Progenitor cell of endocrine pancreas (in vitro differentiated cells): ENCODE measurements around the gene CIC. TPM values are rescaled to one million over a fixed set of nuclear protein-coding genes. Genes with fewer than 3 reads are reported as not detected.

ENCODE experiments used
- DNase-seq: peaks from one replicate; pipeline ENCODE4 v3.0.0; 2021; ENCODE audit warnings: low spot score; ENCODE audit not compliant: unreplicated experiment
- H3K27ac Mint-ChIP-seq: 2 replicates; pipeline ENCODE4 v1.8.0; 2021; ENCODE audit warnings: mild to moderate bottlenecking, moderate library complexity, mixed read lengths
- H3K27me3 Mint-ChIP-seq: 2 replicates; pipeline ENCODE4 v1.8.0; 2021; ENCODE audit warnings: mixed read lengths
- H3K36me3 Mint-ChIP-seq: 2 replicates; pipeline ENCODE4 v1.8.0; 2022; ENCODE audit warnings: mixed read lengths; ENCODE audit not compliant: insufficient read depth
- H3K4me1 Mint-ChIP-seq: 2 replicates; pipeline ENCODE4 v1.8.0; 2021; ENCODE audit warnings: low read depth, mixed read lengths
- H3K4me3 Mint-ChIP-seq: 2 replicates; pipeline ENCODE4 v1.8.0; 2021; ENCODE audit warnings: low read depth, mild to moderate bottlenecking, moderate library complexity, mixed read lengths
- H3K9me3 Mint-ChIP-seq: 2 replicates; pipeline ENCODE4 v1.8.0; 2021; ENCODE audit warnings: low read depth, mixed read lengths
- CTCF ChIP-seq: fragments of 200-600 bp; sonication (generic); IDR thresholded peaks from one replicate; pipeline ENCODE4 v1.5.0; 2021; ENCODE audit warnings: antibody characterized with exemption, mild to moderate bottlenecking; ENCODE audit not compliant: unreplicated experiment
- total RNA-seq: library from RNA; stranded (reverse); gene quantifications from 2 replicates; pipeline ENCODE4 v1.2.1, GENCODE V29; 2021

Gene CIC
- total RNA-seq, 1 donor from 2014 or later = 86.0 TPM

- no peak for DNase-seq
- H3K9me3 Mint-ChIP-seq = no peaks in the 10 kb centered on the region
- H3K4me1 Mint-ChIP-seq = peaks cover 39% of the 10 kb centered on the region
- no peak overlapping the region for H3K4me3 Mint-ChIP-seq
- H3K36me3 Mint-ChIP-seq = no peaks in the 10 kb centered on the region
- no peak for TF ChIP-seq CTCF
- no peaks in the 10 kb centered on the region for H3K27me3 Mint-ChIP-seq
- peak overlapping the region; percentile 92 for H3K27ac Mint-ChIP-seq
These were observed 13.0 kb downstream of the CIC start for GRCh38 chr19:42281827-42282762.

GRCh38 chr19:42282819-42283187, 13.8 kb downstream of the CIC start:
- no peak for DNase-seq
- no peaks in the 10 kb centered on the region for H3K27me3 Mint-ChIP-seq
- no peaks in the 10 kb centered on the region for H3K36me3 Mint-ChIP-seq
- H3K4me1 Mint-ChIP-seq = peaks cover 39% of the 10 kb centered on the region
- no peak overlapping the region for H3K4me3 Mint-ChIP-seq
- TF ChIP-seq CTCF = no peak
- no peak overlapping the region for H3K27ac Mint-ChIP-seq
- no peaks in the 10 kb centered on the region for H3K9me3 Mint-ChIP-seq

- no peaks in the 10 kb centered on the region for H3K9me3 Mint-ChIP-seq
- no peak overlapping the region for H3K27ac Mint-ChIP-seq
- no peak for TF ChIP-seq CTCF
- peak; percentile 94 for DNase-seq
- H3K36me3 Mint-ChIP-seq = peaks cover under 1% of the 10 kb centered on the region
- no peaks in the 10 kb centered on the region for H3K27me3 Mint-ChIP-seq
- peaks cover 38% of the 10 kb centered on the region for H3K4me1 Mint-ChIP-seq
- no peak overlapping the region for H3K4me3 Mint-ChIP-seq
These were observed 14.4 kb downstream of the CIC start for GRCh38 chr19:42283188-42284065.

- Mint-ChIP-seq H3K27ac (no peak overlapping the region), H3K36me3 (peaks cover 1% of the 10 kb centered on the region), H3K4me1 (peaks cover 33% of the 10 kb centered on the region), H3K4me3 (no peak overlapping the region), H3K9me3 (no peaks in the 10 kb centered on the region), H3K27me3 (no peaks in the 10 kb centered on the region)
- TF ChIP-seq CTCF = no peak
- DNase-seq = peak; percentile 63
These were observed 15.0 kb downstream of the CIC start for GRCh38 chr19:42284066-42284501.
